K562 (cell line): ENCODE data around the gene HACD1. TPM values are rescaled to one million over a fixed set of nuclear protein-coding genes. Genes with fewer than 3 reads are reported as not detected.
A peak's percentile ranks its signal among the peaks of the same experiment; 100 is the strongest.

Experiments used
- ATAC-seq: fragments of 200-7000 bp; cut with Tn5 transposase; 3 replicates; pipeline ENCODE4 v1.9.1; 2020; ENCODE audit warnings: moderate library complexity
- BruUV-seq: library from RNA; stranded (reverse); fragments of 400-500 nt; replicated peaks from 2 replicates; lab custom pipeline; 2021; lab: Mats Ljungman, UMichigan
- CTCF ChIA-PET: fragments of 300-600 bp; formaldehyde crosslinking; extraction: SDS; loops from one replicate; lab custom pipeline; 2021; ENCODE audit warnings: low intra/inter-chr PET ratio; lab: Yijun Ruan, JAX
- POLR2A ChIA-PET: fragments of 300-600, 350-650 bp; sonication (Branson Sonifier 250); formaldehyde crosslinking; extraction: SDS; loops from one replicate; lab custom pipeline; 2021; ENCODE audit warnings: antibody characterized with exemption, inconsistent platforms; lab: Yijun Ruan, JAX
- DNase-seq, 4 experiments: peaks; one replicate each; pipeline versions ENCODE4 v3.0.0 to v3.0.0-alpha.2; 2011 to 2018; ENCODE audit warnings: low spot score in 3 of 4, mixed read lengths in 3 of 4; ENCODE audit errors: extremely low read depth in 1 of 4
- FAIRE-seq: peaks from 2 replicates; lab custom pipeline; 2011; peaks lifted over from hg19 to GRCh38; lab: Jason Lieb, UNC
- H2AFZ ChIP-seq: 2 replicates; pipeline ENCODE4 v1.6.0; 2011; ENCODE audit warnings: low read depth, low read length, control low read depth, inconsistent platforms
- H3K27ac ChIP-seq: fragments of 200-600 bp; 3 replicates; pipeline ENCODE4 v1.8.0; 2011; ENCODE audit warnings: low read depth, mild to moderate bottlenecking, control low read depth, inconsistent platforms, low read length, moderate library complexity, mixed read lengths; ENCODE audit errors: extremely low read depth
- H3K27me3 ChIP-seq, 2 experiments: fragments of 300-600 bp in 1 of 2; 2 replicates in 1 of 2; 3 replicates in 1 of 2; pipeline versions ENCODE4 v1.6.0 to v1.8.0; 2011; ENCODE audit warnings: inconsistent platforms in 2 of 2, low read length in 2 of 2, mild to moderate bottlenecking in 1 of 2, mixed read lengths in 1 of 2, moderate library complexity in 1 of 2; ENCODE audit not compliant: control insufficient read depth in 2 of 2, insufficient read depth in 2 of 2
- H3K36me3 ChIP-seq: fragments of 300-600 bp; 3 replicates; pipeline ENCODE4 v1.8.0; 2011; ENCODE audit warnings: mild to moderate bottlenecking, low read length, inconsistent platforms; ENCODE audit not compliant: control insufficient read depth, insufficient read depth
- H3K4me1 ChIP-seq, 2 experiments: fragments of 200-600 bp in 1 of 2; replicated peaks in 1 of 2; 2 replicates in 1 of 2; 3 replicates in 1 of 2; pipeline versions ENCODE4 v1.5.1 to v1.8.0; 2011; ENCODE audit warnings: inconsistent platforms in 2 of 2, low read length in 2 of 2, mild to moderate bottlenecking in 1 of 2, mixed read lengths in 1 of 2, moderate library complexity in 1 of 2; ENCODE audit not compliant: control insufficient read depth in 2 of 2, insufficient read depth in 2 of 2
- H3K4me2 ChIP-seq: 2 replicates; pipeline ENCODE4 v1.6.1; 2011; ENCODE audit warnings: low read length, control low read depth, inconsistent platforms, mixed read lengths; ENCODE audit not compliant: insufficient read depth
- H3K4me3 ChIP-seq: fragments of 200-600 bp; sonication (generic), shearing (Covaris generic); 2 replicates; pipeline ENCODE4 v1.5.1; 2016; ENCODE audit warnings: control low read depth, inconsistent platforms
- H3K79me2 ChIP-seq: fragments of 200-600 bp; 3 replicates; pipeline ENCODE4 v1.8.0; 2011; ENCODE audit warnings: low read length, inconsistent platforms; ENCODE audit not compliant: control insufficient read depth, insufficient read depth
- H3K9ac ChIP-seq, 2 experiments: 2 replicates each; pipeline versions ENCODE4 v1.6.0 to v1.6.1; 2011; ENCODE audit warnings: low read depth in 2 of 2, low read length in 2 of 2, control low read depth in 1 of 2, inconsistent platforms in 1 of 2, mild to moderate bottlenecking in 1 of 2, mixed read lengths in 1 of 2; ENCODE audit not compliant: insufficient read depth in 1 of 2
- H3K9me1 ChIP-seq: one replicate; pipeline ENCODE4 v1.6.0; 2011; ENCODE audit warnings: inconsistent platforms, mild to moderate bottlenecking, low read length, moderate library complexity; ENCODE audit not compliant: control insufficient read depth, insufficient read depth
- H3K9me3 ChIP-seq: replicated peaks from 2 replicates; pipeline ENCODE4 v1.5.1; 2011; ENCODE audit warnings: low read depth, low read length, inconsistent platforms; ENCODE audit not compliant: control insufficient read depth, insufficient read depth
- H4K20me1 ChIP-seq: replicated peaks from 2 replicates; pipeline ENCODE4 v1.6.1; 2011; ENCODE audit warnings: low read length, inconsistent platforms, mixed read lengths; ENCODE audit not compliant: control insufficient read depth, insufficient read depth
- ARHGAP35 ChIP-seq: fragments of 450-650 bp; IDR thresholded peaks from 2 replicates; pipeline ENCODE4 v1.6.1; 2018; ENCODE audit not compliant: partially characterized antibody
- ARID2 ChIP-seq: fragments of 450-650 bp; IDR thresholded peaks from 2 replicates; pipeline ENCODE4 v1.6.1; 2017; ENCODE audit warnings: antibody characterized with exemption, mild to moderate bottlenecking
- CEBPZ ChIP-seq: fragments of 150-350 bp; IDR thresholded peaks from 2 replicates; pipeline ENCODE4 v1.6.1; 2014; ENCODE audit warnings: low read depth, mild to moderate bottlenecking, low read length, borderline replicate concordance
- CGGBP1 ChIP-seq: fragments of 250-450 bp; sonication (Bioruptor Pico); IDR thresholded peaks from 2 replicates; pipeline ENCODE4 v1.9.0; 2021; ENCODE audit warnings: mild to moderate bottlenecking
- GTF2B ChIP-seq: IDR thresholded peaks from 2 replicates; pipeline ENCODE4 v1.6.1; 2011; ENCODE audit not compliant: insufficient read length; ENCODE audit errors: extremely low read depth
- HBP1 ChIP-seq: fragments of 450-650 bp; formaldehyde crosslinking; IDR thresholded peaks from 2 replicates; pipeline ENCODE4 v1.4.0; 2022; ENCODE audit warnings: missing genetic modification characterization
- HMG20B ChIP-seq: fragments of 250-450 bp; sonication (Bioruptor Pico); IDR thresholded peaks from 2 replicates; pipeline ENCODE4 v1.5.0; 2021; ENCODE audit warnings: mild to moderate bottlenecking
- KAT7 ChIP-seq: sonication (generic); formaldehyde crosslinking; IDR thresholded peaks from 2 replicates; pipeline ENCODE4 v1.8.0; 2022; ENCODE audit warnings: missing genetic modification reagents, mild to moderate bottlenecking, borderline replicate concordance
- KDM4B ChIP-seq, 2 experiments: fragments of 450-650 bp in 1 of 2; sonication (generic) in 1 of 2; IDR thresholded peaks; 2 replicates each; pipeline ENCODE4 v1.6.1; 2016 to 2017; ENCODE audit warnings: borderline replicate concordance in 2 of 2, antibody characterized with exemption in 1 of 2, low read depth in 1 of 2, mild to moderate bottlenecking in 1 of 2
- NBN ChIP-seq: fragments of 450-650 bp; IDR thresholded peaks from 2 replicates; pipeline ENCODE4 v1.6.1; 2016; ENCODE audit warnings: low read depth, mild to moderate bottlenecking
- RAD21 ChIP-seq, 2 experiments: fragments of 250-450 bp in 1 of 2; fragments of 450-650 bp in 1 of 2; sonication (Bioruptor Pico) in 1 of 2; formaldehyde crosslinking in 1 of 2; IDR thresholded peaks in 1 of 2; conservative IDR thresholded peaks in 1 of 2; 2 replicates each; pipeline versions ENCODE4 v1.4.0 to v1.8.0; 2020 to 2022; ENCODE audit warnings: mild to moderate bottlenecking in 2 of 2, moderate library complexity in 1 of 2
- SMARCA4 ChIP-seq: fragments of 450-650 bp; IDR thresholded peaks from 2 replicates; pipeline ENCODE4 v1.6.1; 2016
- TEAD2 ChIP-seq: fragments of 450-650 bp; IDR thresholded peaks from 2 replicates; pipeline ENCODE4 v1.6.1; 2016; ENCODE audit warnings: missing genetic modification characterization, control low read depth, missing compliant biosample characterization
- XRCC3 ChIP-seq: fragments of 450-650 bp; IDR thresholded peaks from 2 replicates; pipeline ENCODE4 v1.6.1; 2017; ENCODE audit warnings: mild to moderate bottlenecking, moderate library complexity
- ZNF263 ChIP-seq: sonication (generic); formaldehyde crosslinking; IDR thresholded peaks from 2 replicates; pipeline ENCODE4 v1.8.0; 2022; ENCODE audit warnings: mild to moderate bottlenecking, missing genetic modification reagents, borderline replicate concordance
- ZNF668 ChIP-seq: fragments of 250-450 bp; sonication (Bioruptor Pico); IDR thresholded peaks from 2 replicates; pipeline ENCODE4 v1.8.0; 2022; ENCODE audit warnings: mild to moderate bottlenecking, inconsistent platforms
- WGBS: fragments of 100-300 bp; shearing (Covaris generic); methylation state at CpG from one replicate; pipeline ENCODE4 v1.1.6; 2016; ENCODE audit warnings: low coverage, mixed read lengths; ENCODE audit not compliant: insufficient coverage; ENCODE audit errors: missing lambda C conversion rate; 5-methylcytosine and 5-hydroxymethylcytosine counted together
- in situ Hi-C: fragments of 300-500 bp; cut with MboI; formaldehyde crosslinking; loops from 4 replicates; pipeline ENCODE4 v1.15.0; 2018; ENCODE audit warnings: inconsistent platforms, mixed read lengths
- intact Hi-C: fragments of 100-400 bp; cut with micrococcal nuclease; formaldehyde crosslinking; loops from 2 replicates; pipeline ENCODE4 v1.14.2; 2022
- polyA plus RNA-seq, 8 experiments: library from polyadenylated mRNA; depleted of rRNA in 4 of 8; stranded (reverse) in 5 of 8; unstranded in 3 of 8; fragments of >200 nt; fragmentation: Nextera tagmentation in 2 of 8; fragmentation: Illumina TruSeq in 1 of 8; extraction: Ambion mirVana in 2 of 8; extraction: Trizol in 1 of 8; gene quantifications; 2 replicates each; pipeline versions ENCODE4 v1.2.1 to v1.2.3, GENCODE V29; 2011 to 2014; ENCODE audit warnings: inconsistent platforms in 1 of 8, missing spikeins in 1 of 8
- total RNA-seq, 7 experiments: library from RNA; depleted of rRNA in 6 of 7; stranded (reverse); fragments of >200 nt in 6 of 7; fragmentation: Illumina TruSeq in 2 of 7; extraction: Trizol in 2 of 7; gene quantifications; 2 replicates each; pipeline versions ENCODE4 v1.2.1 to v1.2.3, GENCODE V29; 2011 to 2021; ENCODE audit warnings: low replicate concordance in 1 of 7

The HACD1 gene
- total and polyA plus RNA-seq, 9 of the 15 experiments (the other 6 are each of a cell fraction or from before 2014, with no cell fraction given) = 0.99 to 4.5 (median 2.4) TPM

- FAIRE-seq (peak; percentile 88), DNase-seq (peak; percentile 47 to 71 (median 52)), ATAC-seq (peak; percentile 94)
- H2AFZ ChIP-seq = 0 out of 2 replicates have a peak overlapping the region, but pooled peaks have one; percentile 41
- intact Hi-C loops = loop anchor here (1.0 to 10.0 kb wide), 5 partner anchors 135 to 609 kb away; no protein-coding TSS in a partner anchor
- no peaks in the 10 kb centered on the region for H3K79me2 ChIP-seq
- WGBS = 60% methylated on average over 9 of the region's 9 CpGs
- in situ Hi-C loops = loop anchor here (5.0 to 25.0 kb wide), 6 partner anchors 135 to 773 kb away; no protein-coding TSS in a partner anchor
- BruUV-seq = no TSS peak
- ChIA-PET CTCF (interaction anchor here (1.2 to 2.1 kb wide), 4 partner anchors 135 to 496 kb away, joined by 5 to 10 read pairs (median 7); no protein-coding TSS in a partner anchor), POLR2A (no interaction called here)
- no peak overlapping the region for H3K4me2 ChIP-seq
- H3K27ac ChIP-seq = no peak overlapping the region
- H3K36me3 ChIP-seq = no peaks in the 10 kb centered on the region
- H3K27me3 ChIP-seq = no peaks in the 10 kb centered on the region
- no peak overlapping the region for H3K9ac ChIP-seq
- H3K4me3 ChIP-seq = no peak overlapping the region
- no peaks in the 10 kb centered on the region for H4K20me1 ChIP-seq
- H3K9me3 ChIP-seq = no peaks in the 10 kb centered on the region
- peaks cover 0 to 2% of the 10 kb centered on the region in 2 experiments; a peak in 2 of 5 replicates for H3K4me1 ChIP-seq
- no peaks in the 10 kb centered on the region for H3K9me1 ChIP-seq
- TF ChIP-seq TEAD2 (tag) (no peak), HMG20B (CRISPR knock-in tag) (no peak), RAD21 (CRISPR knock-in tag; conservative IDR thresholded peaks at IDR 0.05 in 1 of 2, IDR thresholded peaks at IDR 0.05 in 1 of 2) (peak; percentile 90 to 95), CGGBP1 (CRISPR knock-in tag) (no peak), XRCC3 (no peak), GTF2B (no peak), ZNF263 (CRISPR knock-in tag) (no peak), KDM4B (IDR thresholded peaks at IDR 0.05; ENCODE audit: borderline replicate concordance in 2 of 2, low read depth in 1 of 2) (no peak), NBN (peak; percentile 34; the same call in 1 of the 2 replicates), KAT7 (CRISPR knock-in tag) (no peak), ARID2 (peak; percentile 37; the same call in 1 of the 2 replicates), ZNF668 (no peak), CEBPZ (no peak), ARHGAP35 (no peak), HBP1 (no peak), SMARCA4 (no peak)
Observed at GRCh38 chr10:17607603-17608332, 9.4 kb downstream of the HACD1 start.
